T-helper 17 cell (primary cell): ENCODE results near the gene MED8. TPM values are rescaled to one million over a fixed set of nuclear protein-coding genes. Genes with fewer than 3 reads are reported as not detected.

ENCODE experiments used
- ATAC-seq: fragments of 150-1000 bp; cut with Tn5 transposase; 2 replicates; pipeline ENCODE4 v1.10.0; 2021; ENCODE audit warnings: mild to moderate bottlenecking, moderate library complexity
- DNase-seq, 3 donors: peaks; one replicate each; pipeline versions ENCODE4 v3.0.0 to v3.0.0-alpha.2; 2020 to 2021
- H3K9me3 ChIP-seq: one replicate; pipeline ENCODE4 v1.7.0; 2013; ENCODE audit warnings: low read length, mild to moderate bottlenecking; ENCODE audit not compliant: control insufficient read depth, poor library complexity, severe bottlenecking
- H3K27ac Mint-ChIP-seq: one replicate; pipeline ENCODE4 v1.8.0; 2022; ENCODE audit warnings: mild to moderate bottlenecking, moderate library complexity, mixed read lengths
- H3K27me3 Mint-ChIP-seq: one replicate; pipeline ENCODE4 v1.8.0; 2022; ENCODE audit warnings: mixed read lengths
- H3K36me3 Mint-ChIP-seq: one replicate; pipeline ENCODE4 v1.8.0; 2022; ENCODE audit warnings: low read depth, mixed read lengths
- H3K4me1 Mint-ChIP-seq: one replicate; pipeline ENCODE4 v1.8.0; 2022; ENCODE audit warnings: mild to moderate bottlenecking, mixed read lengths
- H3K4me3 Mint-ChIP-seq: one replicate; pipeline ENCODE4 v1.8.0; 2022; ENCODE audit warnings: mild to moderate bottlenecking, moderate library complexity, mixed read lengths
- total RNA-seq, 4 donors: library from RNA in 2 of 4; stranded (reverse) in 2 of 4; gene quantifications; one replicate each; pipeline ENCODE4 v1.2.3 and lab custom pipeline; 2022 to 2026

MED8 gene, protein sequence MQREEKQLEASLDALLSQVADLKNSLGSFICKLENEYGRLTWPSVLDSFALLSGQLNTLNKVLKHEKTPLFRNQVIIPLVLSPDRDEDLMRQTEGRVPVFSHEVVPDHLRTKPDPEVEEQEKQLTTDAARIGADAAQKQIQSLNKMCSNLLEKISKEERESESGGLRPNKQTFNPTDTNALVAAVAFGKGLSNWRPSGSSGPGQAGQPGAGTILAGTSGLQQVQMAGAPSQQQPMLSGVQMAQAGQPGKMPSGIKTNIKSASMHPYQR
- total RNA-seq (10 to 100 TPM; 13.7 to 16.4 TPM), total RNA-seq (lab: John Stamatoyannopoulos, UW) (12.6 to 45.1 reads per million in 2 donors)

DNA sequence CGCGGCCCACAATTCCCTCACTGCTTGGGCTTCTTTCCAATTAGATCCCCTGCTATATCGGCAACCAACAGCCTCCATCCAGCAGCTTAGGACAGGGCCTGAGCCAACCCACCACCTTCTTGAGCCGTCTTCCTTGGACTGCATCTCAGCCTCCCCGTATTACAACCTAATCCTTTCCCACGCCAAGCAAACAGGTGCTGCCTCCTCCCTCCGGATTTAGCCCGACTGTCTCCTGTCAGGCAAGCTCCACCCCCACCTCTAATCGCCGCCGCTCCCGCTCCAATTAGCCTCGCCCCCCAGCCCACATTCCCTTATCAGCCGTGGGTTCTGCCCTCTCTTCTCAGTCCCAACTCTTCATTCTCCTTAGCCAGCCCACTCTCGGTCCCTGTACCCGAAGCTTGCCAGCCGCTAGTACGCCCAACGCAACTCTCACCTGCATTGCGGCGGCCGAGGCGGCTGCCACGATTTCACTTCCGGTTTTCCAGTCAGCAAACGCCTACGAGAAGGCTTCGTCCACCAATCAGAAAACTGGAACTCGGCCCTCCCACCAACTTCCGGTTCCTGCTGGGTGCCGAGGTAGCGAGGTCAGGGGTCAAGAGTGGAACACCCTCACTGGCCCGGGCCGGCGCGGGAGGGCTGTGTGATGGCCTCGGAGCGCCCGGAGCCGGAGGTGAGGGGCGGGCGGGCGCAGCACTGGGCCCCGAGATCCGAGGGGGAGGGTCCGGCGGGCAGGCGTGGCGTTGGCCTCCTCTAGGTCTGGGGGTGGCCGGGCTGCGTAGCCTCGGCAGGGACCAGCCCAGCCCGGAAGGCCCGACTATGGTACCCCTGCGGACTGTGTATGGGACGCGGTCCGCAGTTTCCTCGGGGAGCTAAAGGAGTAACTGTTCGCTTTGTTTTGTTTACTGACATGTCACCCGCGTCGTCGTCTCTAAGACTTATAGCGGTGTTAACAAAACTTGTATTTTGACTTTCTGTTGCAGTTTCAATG is at the start of gene MED8, which contains the start of gene SZT2:
Gene MED8 (minus strand): TSS at position 475 of the 988 bp plus-strand sequence. CDS start 36 bp downstream, at position 439.
Gene SZT2 (plus strand): TSS at position 574 of the 988 bp plus-strand sequence. CDS start 70 bp downstream, at position 644.
- Mint-ChIP-seq H3K4me3 (peak within 1 kb of the TSS; percentile 100), H3K36me3 (peaks cover 10% of the 10 kb centered on the region), H3K4me1 (peaks cover 45% of the 10 kb centered on the region), H3K27ac (peak within 1 kb of the TSS; percentile 100), H3K27me3 (no peaks in the 10 kb centered on the region)
- ATAC-seq, result peak; percentile 93
- DNase-seq, result peak; percentile 76 to 92 (median 82)
- H3K9me3 ChIP-seq, result no peaks in the 10 kb centered on the region

DNA sequence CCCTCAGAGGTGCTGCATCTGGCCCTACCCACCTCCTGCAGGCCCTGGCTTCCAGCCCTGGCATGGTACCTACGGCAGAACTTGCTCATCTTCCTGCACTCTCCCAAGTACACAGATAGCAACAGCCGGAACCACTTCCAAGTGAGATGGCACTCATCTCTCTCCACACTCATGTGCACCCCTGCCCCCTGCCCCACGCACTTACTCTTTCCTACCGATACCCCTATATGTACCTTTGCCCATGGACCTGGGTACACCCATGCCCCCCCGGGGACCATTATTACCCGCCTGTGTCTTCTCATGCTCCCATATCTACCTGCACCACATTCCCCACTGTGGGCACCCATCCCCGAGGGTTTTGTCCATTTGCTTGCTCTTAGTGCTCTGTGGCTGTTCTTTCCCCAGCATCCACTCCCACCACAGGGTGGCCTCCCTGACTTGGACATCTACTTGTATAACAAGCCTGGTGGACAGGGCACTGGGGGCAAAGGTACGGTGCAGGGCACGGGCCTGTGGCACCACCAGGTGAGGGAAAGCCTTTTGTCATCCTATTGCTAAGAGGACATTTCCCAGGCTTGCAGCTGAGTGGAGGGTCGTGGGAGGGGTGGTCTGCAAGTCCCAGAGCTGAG is 49.5 kb upstream of the MED8 start:
- DNase-seq (no peak), ATAC-seq (no peak)
- Mint-ChIP-seq H3K27ac (no peak overlapping the region), H3K4me1 (peaks cover 6% of the 10 kb centered on the region), H3K36me3 (peaks cover under 1% of the 10 kb centered on the region), H3K4me3 (no peak overlapping the region), H3K27me3 (no peaks in the 10 kb centered on the region)
- H3K9me3 ChIP-seq, result no peaks in the 10 kb centered on the region

DNA sequence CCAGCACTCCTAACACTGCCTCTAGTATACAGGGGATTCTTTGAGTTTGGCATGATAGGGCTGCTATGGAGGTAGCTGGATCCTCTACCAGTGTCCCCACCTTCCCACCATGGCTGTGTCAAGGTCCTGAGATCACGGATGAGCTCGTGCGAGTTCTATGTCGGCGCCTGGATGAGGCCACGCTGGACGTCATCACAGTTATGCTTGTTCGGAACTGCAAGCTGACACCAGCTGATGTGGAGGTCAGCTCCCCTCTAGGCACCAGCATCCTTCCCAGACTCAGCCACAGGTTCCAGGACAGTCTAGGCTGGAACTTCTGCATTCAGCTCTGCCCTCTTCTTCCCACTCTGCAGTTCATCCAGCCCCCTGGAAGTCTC is 49.0 kb upstream of the MED8 start:
- peaks cover 2% of the 10 kb centered on the region for H3K36me3 Mint-ChIP-seq
- peaks cover 6% of the 10 kb centered on the region for H3K4me1 Mint-ChIP-seq
- H3K9me3 ChIP-seq, result no peaks in the 10 kb centered on the region
- H3K4me3 Mint-ChIP-seq, result no peak overlapping the region
- no peak for DNase-seq
- no peak for ATAC-seq
- H3K27me3 Mint-ChIP-seq, result no peaks in the 10 kb centered on the region
- no peak overlapping the region for H3K27ac Mint-ChIP-seq

DNA sequence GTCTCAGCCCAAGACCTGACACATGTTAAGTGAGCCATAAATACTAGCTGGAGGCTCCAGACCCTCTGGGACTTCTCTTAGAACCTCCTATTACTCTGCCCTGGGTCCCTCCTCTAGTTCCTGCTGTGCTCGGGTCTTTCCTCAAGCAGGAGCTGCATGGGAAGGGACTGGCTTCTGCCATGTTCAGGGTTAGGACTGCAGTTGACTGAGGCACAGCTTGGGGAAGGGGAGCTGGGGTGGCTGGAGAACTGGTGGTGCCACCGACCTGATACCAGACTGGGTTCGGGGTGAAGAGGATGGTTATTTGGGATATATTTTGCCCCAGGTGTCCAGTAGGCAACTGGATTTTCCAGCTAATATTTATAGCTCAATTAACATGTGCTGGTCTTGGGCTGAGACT is 48.4 kb upstream of the MED8 start:
- no peak for DNase-seq
- H3K36me3 Mint-ChIP-seq, result peaks cover 3% of the 10 kb centered on the region
- peaks cover 6% of the 10 kb centered on the region for H3K4me1 Mint-ChIP-seq
- ATAC-seq, result no peak
- no peaks in the 10 kb centered on the region for H3K9me3 ChIP-seq
- H3K4me3 Mint-ChIP-seq, result no peak overlapping the region
- no peak overlapping the region for H3K27ac Mint-ChIP-seq
- H3K27me3 Mint-ChIP-seq, result no peaks in the 10 kb centered on the region

DNA sequence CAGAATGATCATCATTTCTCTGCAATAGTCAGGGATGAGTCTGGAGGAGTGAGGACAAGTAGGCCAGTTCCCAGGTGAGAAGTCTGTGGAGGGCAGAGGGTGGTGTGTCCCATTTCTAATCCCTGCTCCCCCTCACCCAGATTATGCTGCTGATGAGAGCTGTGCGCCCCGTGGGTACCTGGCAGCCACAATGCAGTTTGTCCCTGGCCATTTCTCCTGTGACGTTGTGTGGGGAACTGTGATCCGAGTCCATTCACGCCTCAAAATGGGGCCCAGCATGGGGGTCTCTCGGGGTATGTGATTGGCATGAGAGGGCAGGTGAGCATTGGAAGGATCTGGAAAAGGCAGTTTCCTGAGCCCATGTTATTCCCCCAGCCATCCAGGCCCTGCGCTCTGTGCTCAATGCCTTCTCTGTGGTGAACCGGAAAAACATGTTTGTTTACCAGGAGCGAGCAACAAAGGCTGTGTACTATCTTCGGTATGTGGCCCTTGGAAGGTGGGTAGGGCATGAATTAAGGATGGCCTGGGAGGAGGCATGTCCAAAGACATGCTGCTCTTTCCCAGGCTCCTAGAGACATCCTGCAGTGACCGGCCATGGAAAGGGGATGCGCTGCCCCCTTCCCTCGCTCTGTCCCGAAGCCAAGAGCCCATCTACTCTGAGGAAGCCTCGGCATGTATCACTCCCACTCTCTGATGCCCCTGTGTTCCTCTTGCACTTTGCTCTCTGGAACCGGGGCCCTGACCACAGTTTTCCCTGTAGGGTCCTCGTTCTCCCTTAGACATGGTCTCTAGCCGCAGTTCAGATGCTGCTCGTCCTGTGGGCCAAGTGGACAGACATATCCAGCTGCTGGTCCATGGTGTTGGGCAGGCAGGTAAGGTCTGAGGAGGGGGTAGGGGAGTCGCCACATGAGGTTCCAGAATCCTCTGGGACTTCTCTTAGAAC is 47.7 kb upstream of the MED8 start:
- Mint-ChIP-seq H3K27me3 (no peaks in the 10 kb centered on the region), H3K4me3 (no peak overlapping the region), H3K36me3 (peaks cover 3% of the 10 kb centered on the region), H3K27ac (no peak overlapping the region), H3K4me1 (peaks cover 6% of the 10 kb centered on the region)
- ATAC-seq, result no peak
- no peaks in the 10 kb centered on the region for H3K9me3 ChIP-seq
- no peak for DNase-seq

DNA sequence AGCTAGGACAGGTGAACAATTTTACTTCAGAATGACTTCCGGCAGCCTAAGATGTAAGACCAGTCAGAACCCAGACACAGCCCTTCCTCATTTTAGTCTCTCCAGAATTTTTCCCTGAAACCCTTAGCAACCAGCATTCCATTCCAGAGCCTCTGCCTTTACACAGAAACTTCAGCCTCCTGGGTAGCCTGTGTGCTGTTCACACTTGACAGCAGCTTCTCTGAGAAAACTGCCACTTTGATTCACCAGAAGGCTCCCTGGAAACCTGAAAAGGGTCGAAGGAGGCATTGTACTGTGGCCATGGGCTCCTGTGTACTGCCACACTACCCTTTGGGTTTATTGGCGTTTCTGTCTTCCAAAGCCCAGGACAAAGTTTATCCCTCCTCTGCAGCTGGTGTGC is 46.8 kb upstream of the MED8 start:
- ATAC-seq (no peak), DNase-seq (no peak)
- Mint-ChIP-seq H3K36me3 (peaks cover 3% of the 10 kb centered on the region), H3K4me1 (peaks cover 6% of the 10 kb centered on the region), H3K4me3 (no peak overlapping the region), H3K27me3 (no peaks in the 10 kb centered on the region), H3K27ac (no peak overlapping the region)
- H3K9me3 ChIP-seq, result no peaks in the 10 kb centered on the region

DNA sequence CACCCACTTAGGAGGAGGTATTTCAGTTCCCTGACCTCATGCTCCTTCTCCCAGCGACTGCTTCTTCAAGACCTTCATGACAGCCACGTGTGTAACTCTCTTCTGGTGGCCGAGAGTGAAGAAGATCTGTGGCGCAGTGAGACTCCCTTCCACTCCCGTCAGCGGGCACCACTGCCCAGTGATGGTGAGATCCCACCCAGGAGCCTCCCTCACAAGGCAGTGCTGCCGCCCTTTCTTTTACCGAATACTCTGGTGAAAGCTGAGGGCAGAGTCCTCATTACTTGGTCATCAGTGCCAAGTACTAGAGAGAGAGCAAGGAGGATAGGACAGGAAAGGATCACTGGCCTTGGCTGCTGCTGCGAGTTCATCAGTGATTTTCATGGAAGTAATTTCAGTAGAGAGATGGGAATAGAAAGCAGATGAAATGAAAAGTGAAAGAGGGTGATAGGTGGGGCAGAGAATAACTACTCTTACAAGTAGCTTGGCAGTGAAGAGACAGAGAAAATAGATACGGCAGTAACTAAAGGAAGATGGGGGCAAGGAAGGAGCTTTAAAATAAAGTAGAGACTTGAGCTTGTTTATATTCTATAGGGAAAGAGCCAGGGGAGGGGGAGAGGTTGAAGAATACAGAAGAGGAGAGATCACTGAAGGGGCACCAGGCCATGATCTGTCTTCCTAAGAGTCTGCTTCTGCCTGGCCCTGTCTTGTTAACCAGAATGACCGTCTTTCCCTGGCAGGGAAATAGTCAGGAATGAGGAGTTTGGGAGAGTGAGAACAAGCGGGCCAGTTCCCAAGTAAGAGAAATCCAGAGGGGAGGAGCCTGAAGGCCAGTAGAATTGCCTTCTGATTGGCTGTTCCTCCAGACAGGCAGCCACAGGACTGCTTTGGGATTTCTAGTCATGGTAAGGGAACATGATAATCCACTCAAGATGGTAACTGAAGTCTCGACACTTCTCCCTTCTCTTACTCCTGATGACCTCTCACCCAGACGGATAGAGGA is 45.8 kb upstream of the MED8 start:
- Mint-ChIP-seq H3K4me1 (peaks cover 6% of the 10 kb centered on the region), H3K36me3 (peaks cover 3% of the 10 kb centered on the region), H3K4me3 (no peak overlapping the region), H3K27me3 (no peaks in the 10 kb centered on the region), H3K27ac (peak overlapping the region; percentile 84)
- ATAC-seq (no peak), DNase-seq (no peak)
- H3K9me3 ChIP-seq, result no peaks in the 10 kb centered on the region

DNA sequence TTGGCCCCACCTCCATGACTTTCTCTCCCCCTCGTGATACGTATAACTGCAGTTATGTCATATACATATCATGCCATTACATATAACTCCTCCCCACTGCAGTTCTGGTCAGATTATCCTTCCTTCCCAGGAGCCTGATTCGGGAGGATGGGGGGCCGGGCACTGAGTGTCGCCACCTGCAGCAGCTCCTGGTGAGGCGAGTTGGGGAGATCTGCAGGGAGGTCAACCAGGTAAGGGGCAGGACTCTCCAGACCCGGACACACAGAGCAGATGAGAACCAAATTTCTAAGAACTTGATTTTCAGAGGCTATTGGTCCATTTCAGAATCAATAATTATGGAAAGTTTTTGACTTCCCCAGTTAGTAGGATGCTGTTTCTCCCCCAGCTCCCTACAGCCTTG is 44.7 kb upstream of the MED8 start:
- Mint-ChIP-seq H3K4me1 (peaks cover 6% of the 10 kb centered on the region), H3K4me3 (no peak overlapping the region), H3K27me3 (no peaks in the 10 kb centered on the region), H3K36me3 (peaks cover 6% of the 10 kb centered on the region), H3K27ac (no peak overlapping the region)
- no peak for DNase-seq
- H3K9me3 ChIP-seq, result no peaks in the 10 kb centered on the region
- no peak for ATAC-seq

DNA sequence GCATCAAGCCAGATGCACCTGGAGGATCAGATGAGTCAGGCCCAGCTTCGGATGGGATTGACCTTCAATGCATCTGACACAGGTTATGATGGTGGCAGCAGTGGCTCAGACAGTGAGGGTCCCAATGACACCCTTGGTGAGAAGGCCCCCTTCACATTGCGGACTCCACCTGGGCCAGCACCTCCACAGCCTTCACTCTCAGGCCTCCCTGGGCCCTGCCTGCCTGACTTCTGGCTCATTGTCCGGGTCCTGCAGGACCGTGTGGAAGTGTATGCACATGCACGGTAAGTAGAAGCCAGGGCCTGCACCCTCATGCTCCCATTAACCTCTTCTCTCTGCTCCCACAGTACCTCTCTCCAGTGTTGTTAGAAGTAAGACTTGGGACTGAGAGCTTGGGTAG is 43.3 kb upstream of the MED8 start:
- DNase-seq (no peak), ATAC-seq (no peak)
- Mint-ChIP-seq H3K36me3 (peaks cover 6% of the 10 kb centered on the region), H3K27ac (no peak overlapping the region), H3K4me3 (no peak overlapping the region), H3K4me1 (peaks cover 6% of the 10 kb centered on the region), H3K27me3 (no peaks in the 10 kb centered on the region)
- H3K9me3 ChIP-seq, result no peaks in the 10 kb centered on the region

DNA sequence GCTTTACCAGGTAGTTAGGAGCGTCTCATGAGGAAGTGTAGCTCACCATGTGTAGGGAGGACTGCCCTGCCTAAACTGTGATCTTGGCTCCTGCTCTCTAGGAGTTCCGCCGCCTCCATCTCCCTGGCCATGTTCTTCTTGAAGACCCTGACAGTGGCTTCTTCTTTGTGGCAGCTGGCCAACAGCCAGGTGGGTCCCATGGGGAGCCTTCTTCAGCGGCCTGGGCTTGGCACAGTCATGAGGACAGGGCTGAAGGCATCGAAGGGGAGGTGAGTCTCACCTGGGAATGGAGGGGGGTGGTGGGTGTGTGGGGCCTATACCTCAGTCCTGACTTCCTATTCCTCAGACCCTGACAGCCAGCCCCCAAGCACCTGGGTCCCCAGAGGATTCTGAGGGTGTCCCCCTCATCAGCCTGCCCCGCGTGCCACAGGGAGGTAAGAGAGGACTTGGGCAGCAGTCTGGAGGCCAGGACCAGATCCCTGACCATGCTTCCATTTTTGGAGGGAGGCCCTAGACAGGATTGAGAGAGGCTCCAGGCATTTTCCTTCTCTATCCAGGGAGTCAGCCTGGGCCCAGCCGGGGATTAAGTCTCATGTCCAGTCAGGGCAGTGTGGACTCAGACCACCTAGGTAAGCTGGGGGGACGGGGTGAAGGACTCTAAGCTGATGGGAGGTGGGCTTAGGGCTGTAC is 42.7 kb upstream of the MED8 start:
- ATAC-seq (no peak), DNase-seq (no peak)
- Mint-ChIP-seq H3K27me3 (no peaks in the 10 kb centered on the region), H3K27ac (no peak overlapping the region), H3K4me1 (peaks cover 6% of the 10 kb centered on the region), H3K36me3 (peaks cover 6% of the 10 kb centered on the region), H3K4me3 (no peak overlapping the region)
- no peaks in the 10 kb centered on the region for H3K9me3 ChIP-seq

DNA sequence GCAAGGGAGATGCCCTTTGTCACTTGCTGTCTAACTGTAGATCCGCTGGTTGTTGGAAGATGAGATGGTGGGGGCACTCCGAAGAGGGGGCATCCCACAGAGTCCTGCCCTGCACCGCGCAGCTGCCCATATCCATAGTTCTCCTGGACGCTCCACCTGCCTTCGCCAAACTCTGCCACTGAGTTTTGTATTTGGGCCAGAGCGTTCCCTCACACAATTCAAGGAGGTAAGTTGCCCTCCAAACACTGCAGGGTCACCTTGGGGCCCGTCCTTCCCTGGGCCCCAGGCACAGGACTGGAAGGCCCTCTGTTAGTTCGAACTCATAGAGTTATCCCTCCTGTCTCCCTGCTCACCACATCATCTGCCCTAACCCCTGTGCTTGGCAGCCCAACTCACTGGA is 42.1 kb upstream of the MED8 start:
- peaks cover 8% of the 10 kb centered on the region for H3K36me3 Mint-ChIP-seq
- no peak for ATAC-seq

More for the DNA sequence above, 42.1 kb upstream of the MED8 start:
- no peaks in the 10 kb centered on the region for H3K9me3 ChIP-seq
- peak overlapping the region; percentile 11 for H3K27ac Mint-ChIP-seq
- H3K27me3 Mint-ChIP-seq, result no peaks in the 10 kb centered on the region
- H3K4me3 Mint-ChIP-seq, result no peak overlapping the region
- H3K4me1 Mint-ChIP-seq, result peaks cover 8% of the 10 kb centered on the region
- DNase-seq, result no peak
